BJ (cell line): Measurements from ENCODE around the gene OR2V2. TPM values are rescaled to one million over a fixed set of nuclear protein-coding genes. Genes with fewer than 3 reads are reported as not detected.

ENCODE experiments used
- CTCF ChIA-PET: fragments of 350-600 bp; formaldehyde crosslinking; extraction: SDS; loops from one replicate; lab custom pipeline; 2021; ENCODE audit warnings: antibody characterized with exemption, inconsistent platforms; lab: Yijun Ruan, JAX
- POLR2A ChIA-PET: fragments of 300-600 bp; sonication (Branson Sonifier 250); formaldehyde crosslinking; extraction: SDS; loops from one replicate; lab custom pipeline; 2021; ENCODE audit warnings: antibody characterized with exemption; lab: Charles Lee
- DNase-seq: peaks from one replicate; pipeline ENCODE4 v3.0.0-alpha.2; 2011; ENCODE audit warnings: low read depth
- H3K27me3 ChIP-seq: 2 replicates; pipeline ENCODE4 v1.6.0; 2011; ENCODE audit warnings: low read length; ENCODE audit not compliant: control insufficient read depth, insufficient read depth
- H3K36me3 ChIP-seq: 2 replicates; pipeline ENCODE4 v1.5.1; 2011; ENCODE audit warnings: low read length; ENCODE audit not compliant: control insufficient read depth, insufficient read depth
- H3K4me3 ChIP-seq: 2 replicates; pipeline ENCODE4 v1.5.1; 2011; ENCODE audit warnings: low read depth, mild to moderate bottlenecking, control low read depth, low read length
- polyA plus RNA-seq: library from polyadenylated mRNA; depleted of rRNA; stranded (reverse); fragments of >200 nt; gene quantifications from 2 replicates; pipeline ENCODE4 v1.2.3, GENCODE V29; 2011
- TF ChIP-seq, protein P1 (sequence below): IDR thresholded peaks from 2 replicates; pipeline ENCODE4 v1.5.1; 2011; ENCODE audit warnings: low read depth, mild to moderate bottlenecking, control low read depth, inconsistent platforms, low read length, moderate library complexity; ENCODE audit not compliant: insufficient read depth

The OR2V2 gene
- polyA plus RNA-seq, 1 experiment = not detected

DNA sequence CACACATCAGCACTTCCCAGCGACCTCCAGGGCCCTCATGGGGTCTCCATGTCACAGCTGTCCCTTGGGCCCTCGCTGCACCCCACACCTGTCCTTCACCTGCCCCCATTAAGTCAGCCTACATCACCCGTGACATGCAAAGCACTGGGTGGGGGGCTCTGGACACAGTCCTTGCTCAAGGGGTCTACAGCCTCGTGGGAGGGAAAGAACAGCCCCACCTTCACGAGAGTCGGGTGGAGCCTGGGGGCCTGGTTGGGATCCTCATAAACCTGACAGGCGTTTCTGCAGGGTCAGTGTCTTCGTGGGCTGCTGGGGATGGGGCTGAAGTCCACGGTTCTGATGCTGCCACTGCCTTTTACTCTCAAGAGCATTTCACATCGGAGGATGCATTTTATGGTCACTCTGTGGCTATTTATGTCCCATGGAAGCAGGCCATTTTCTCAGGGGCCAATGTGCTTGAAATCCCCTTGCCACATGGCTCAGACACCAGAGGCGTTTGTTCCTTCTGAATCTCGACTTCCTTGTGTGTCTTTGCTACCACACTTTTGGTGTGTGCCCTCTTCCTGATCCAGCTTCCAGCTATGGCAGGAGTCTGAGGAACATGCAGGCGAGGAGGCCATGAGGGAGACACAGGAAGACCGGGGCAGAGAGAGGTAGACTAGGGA, 16.4 kb upstream of the OR2V2 start, which contains the start of gene OR2V1:
Gene OR2V1, minus strand, starts transcription at position 338 of the 665 bp plus-strand sequence. CDS start 5,865 bp downstream, outside the sequence.
- POLR2A ChIA-PET = no interaction called here
- no peak for DNase-seq
- TF ChIP-seq, protein P1, sequence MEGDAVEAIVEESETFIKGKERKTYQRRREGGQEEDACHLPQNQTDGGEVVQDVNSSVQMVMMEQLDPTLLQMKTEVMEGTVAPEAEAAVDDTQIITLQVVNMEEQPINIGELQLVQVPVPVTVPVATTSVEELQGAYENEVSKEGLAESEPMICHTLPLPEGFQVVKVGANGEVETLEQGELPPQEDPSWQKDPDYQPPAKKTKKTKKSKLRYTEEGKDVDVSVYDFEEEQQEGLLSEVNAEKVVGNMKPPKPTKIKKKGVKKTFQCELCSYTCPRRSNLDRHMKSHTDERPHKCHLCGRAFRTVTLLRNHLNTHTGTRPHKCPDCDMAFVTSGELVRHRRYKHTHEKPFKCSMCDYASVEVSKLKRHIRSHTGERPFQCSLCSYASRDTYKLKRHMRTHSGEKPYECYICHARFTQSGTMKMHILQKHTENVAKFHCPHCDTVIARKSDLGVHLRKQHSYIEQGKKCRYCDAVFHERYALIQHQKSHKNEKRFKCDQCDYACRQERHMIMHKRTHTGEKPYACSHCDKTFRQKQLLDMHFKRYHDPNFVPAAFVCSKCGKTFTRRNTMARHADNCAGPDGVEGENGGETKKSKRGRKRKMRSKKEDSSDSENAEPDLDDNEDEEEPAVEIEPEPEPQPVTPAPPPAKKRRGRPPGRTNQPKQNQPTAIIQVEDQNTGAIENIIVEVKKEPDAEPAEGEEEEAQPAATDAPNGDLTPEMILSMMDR = no peak
- CTCF ChIA-PET = no interaction called here
- Histone ChIP-seq H3K36me3 (no peaks in the 10 kb centered on the region), H3K27me3 (peaks cover 6% of the 10 kb centered on the region), H3K4me3 (no peak within 1 kb of the TSS)

DNA sequence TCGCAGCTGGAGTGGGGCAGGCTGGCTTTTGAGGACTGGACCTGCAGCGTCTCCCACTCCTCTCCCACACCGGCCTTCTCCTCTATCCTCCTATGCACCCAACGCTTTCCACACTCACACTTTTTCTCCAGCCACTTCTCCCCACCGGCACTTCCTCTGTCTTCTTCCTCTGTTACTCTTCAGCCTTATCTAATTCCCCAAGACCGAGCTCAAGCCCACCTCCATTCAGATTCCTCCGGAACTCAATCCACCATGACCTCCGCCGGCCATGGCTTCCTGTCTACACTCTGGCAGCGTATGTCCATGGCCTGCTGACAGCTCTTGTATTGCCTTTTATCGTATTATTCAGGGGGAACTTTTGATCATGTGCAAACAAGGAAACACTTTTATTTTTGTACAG, 15.9 kb upstream of the OR2V2 start:
- ChIA-PET CTCF (no interaction called here), POLR2A (no interaction called here)

DNA sequence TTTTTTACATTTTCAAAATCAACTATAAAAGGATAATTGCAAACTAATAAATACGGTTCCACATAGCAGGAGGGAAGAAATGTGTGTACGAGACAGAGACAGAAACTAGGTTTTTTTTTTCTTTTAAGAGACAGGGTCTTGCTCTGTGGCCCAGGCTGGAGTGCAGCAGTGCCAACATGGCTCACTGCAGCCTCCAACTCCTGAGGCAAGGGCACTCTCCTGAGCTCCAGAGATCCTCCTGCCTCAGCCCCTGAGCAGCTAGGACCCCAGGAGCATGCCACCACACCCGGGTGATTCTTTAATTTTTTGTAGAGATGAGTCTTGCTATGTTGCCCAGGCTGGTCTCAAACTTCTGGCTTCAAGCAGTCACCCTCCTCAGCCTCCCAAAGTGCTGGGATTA, 14.3 kb upstream of the OR2V2 start:
- Histone ChIP-seq H3K27me3 (peaks cover 5% of the 10 kb centered on the region), H3K4me3 (no peak overlapping the region), H3K36me3 (no peaks in the 10 kb centered on the region)
- ChIA-PET POLR2A (no interaction called here), CTCF (interaction anchor here (1.5 kb wide), 1 partner anchor 25 kb away, joined by 4 read pairs; no protein-coding TSS in a partner anchor)
- TF ChIP-seq, protein P1 = no peak
- DNase-seq = no peak

More for the DNA sequence above, 15.9 kb upstream of the OR2V2 start:
- Histone ChIP-seq H3K36me3 (no peaks in the 10 kb centered on the region), H3K27me3 (peaks cover 6% of the 10 kb centered on the region), H3K4me3 (no peak overlapping the region)
- DNase-seq = no peak
- TF ChIP-seq, protein P1 = no peak

DNA sequence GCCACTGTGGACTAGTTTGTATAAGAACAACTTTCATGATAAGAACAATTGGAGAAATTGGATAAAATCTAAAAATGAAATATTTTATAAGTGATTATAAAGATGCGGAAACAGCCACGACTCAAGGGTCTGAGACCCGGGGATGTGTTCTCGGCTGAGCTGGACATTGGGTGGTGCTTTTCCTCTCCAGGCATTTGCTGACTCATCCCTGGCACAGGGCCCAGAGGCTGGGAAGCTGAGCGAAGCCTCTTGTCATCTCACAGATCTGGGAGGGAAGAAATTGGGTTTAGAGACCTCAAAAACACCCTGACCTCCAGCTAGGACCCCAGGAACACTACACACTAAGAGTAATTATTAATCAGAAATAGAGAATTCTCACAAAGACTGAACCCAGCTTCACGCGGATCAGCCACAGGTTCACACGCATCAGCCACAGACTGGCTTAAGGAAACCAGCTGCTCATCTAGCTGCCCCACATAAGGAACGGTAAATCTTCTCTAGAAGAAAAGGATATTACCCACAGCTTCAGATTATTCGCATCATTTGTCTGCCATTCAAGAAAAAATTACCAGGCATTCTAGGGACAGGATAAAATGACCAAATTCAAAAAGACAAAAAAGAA, 13.7 kb upstream of the OR2V2 start:
- CTCF ChIA-PET = interaction anchor here (1.5 kb wide), 1 partner anchor 25 kb away, joined by 4 read pairs; no protein-coding TSS in a partner anchor
- TF ChIP-seq, protein P1 = no peak
- no peak for DNase-seq
- H3K4me3 ChIP-seq = no peak overlapping the region
- POLR2A ChIA-PET = no interaction called here
- H3K36me3 ChIP-seq = no peaks in the 10 kb centered on the region
- peaks cover 2% of the 10 kb centered on the region; the same call in 1 of the 2 replicates for H3K27me3 ChIP-seq

DNA sequence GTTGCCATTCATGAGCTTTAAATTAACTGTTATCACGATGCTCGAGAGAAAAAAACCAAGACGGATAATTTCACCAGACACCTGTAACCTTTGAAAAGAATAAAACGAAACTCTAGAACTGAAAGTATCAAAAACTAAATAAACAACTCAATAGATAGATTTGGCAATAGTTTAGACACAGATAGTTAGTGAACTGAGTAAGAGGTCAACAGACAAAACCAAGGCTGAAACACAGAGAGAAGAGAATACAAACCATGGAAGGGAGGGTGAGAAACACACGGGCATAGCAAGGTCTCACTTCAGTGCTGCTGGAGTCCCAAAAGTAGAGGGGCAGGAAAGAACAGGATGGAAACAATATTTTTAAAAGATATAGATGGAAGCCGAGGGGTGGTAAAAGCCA, 13.1 kb upstream of the OR2V2 start:
- ChIA-PET CTCF (interaction anchor here (1.5 kb wide), 1 partner anchor 24 kb away, joined by 4 read pairs; no protein-coding TSS in a partner anchor), POLR2A (no interaction called here)
- H3K36me3 ChIP-seq = no peaks in the 10 kb centered on the region
- no peak overlapping the region for H3K4me3 ChIP-seq
- peaks cover 2% of the 10 kb centered on the region; the same call in 1 of the 2 replicates for H3K27me3 ChIP-seq
- TF ChIP-seq, protein P1 = no peak
- DNase-seq = no peak
